HG02571 (cell line): ENCODE measurements around the gene SOX3.

Experiments used
- ATAC-seq: cut with Tn5 transposase; IDR thresholded peaks from one replicate; pipeline ENCODE4 v1.9.1; 2021; ENCODE audit warnings: mild to moderate bottlenecking, moderate library complexity; ENCODE audit not compliant: unreplicated experiment

Gene SOX3

GRCh38 chrX:140504371-140505324, at the start of gene SOX3:
Gene SOX3 (minus strand): TSS chrX:140505069. CDS start chrX:140505060, 9 bp downstream.
- ATAC-seq: no peak

GRCh38 chrX:140548985-140549384, 44.1 kb upstream of the SOX3 start:
- no peak for ATAC-seq

GRCh38 chrX:140526171-140526570, 21.3 kb upstream of the SOX3 start:
- no peak for ATAC-seq

- ATAC-seq: no peak
Measured at GRCh38 chrX:140525448-140525847, 20.6 kb upstream of the SOX3 start.

- ATAC-seq: no peak
Measured at GRCh38 chrX:140524556-140524955, 19.7 kb upstream of the SOX3 start.

- no peak for ATAC-seq
Measured at GRCh38 chrX:140521393-140521792, 16.5 kb upstream of the SOX3 start.

- no peak for ATAC-seq
Measured at GRCh38 chrX:140514554-140514953, 9.7 kb upstream of the SOX3 start.

GRCh38 chrX:140510895-140511295, 6.0 kb upstream of the SOX3 start:
- no peak for ATAC-seq

GRCh38 chrX:140510306-140510676, 5.4 kb upstream of the SOX3 start:
- no peak for ATAC-seq

GRCh38 chrX:140509468-140510305, 4.8 kb upstream of the SOX3 start:
- ATAC-seq: no peak

GRCh38 chrX:140508958-140509357, 4.1 kb upstream of the SOX3 start:
- no peak for ATAC-seq

- ATAC-seq: no peak
Measured at GRCh38 chrX:140507982-140508305, 3.1 kb upstream of the SOX3 start.

GRCh38 chrX:140507223-140507981, 2.5 kb upstream of the SOX3 start:
- ATAC-seq: no peak

GRCh38 chrX:140505421-140506337, 810 bp upstream of the SOX3 start:
- no peak for ATAC-seq

GRCh38 chrX:140503714-140504351, 1.0 kb downstream of the SOX3 start:
- no peak for ATAC-seq

- ATAC-seq: no peak
Measured at GRCh38 chrX:140503238-140503601, 1.6 kb downstream of the SOX3 start.

GRCh38 chrX:140502491-140503237, 2.2 kb downstream of the SOX3 start:
- ATAC-seq: no peak

GRCh38 chrX:140501940-140502468, 2.9 kb downstream of the SOX3 start:
- ATAC-seq: no peak

- ATAC-seq: no peak
Measured at GRCh38 chrX:140501321-140501720, 3.5 kb downstream of the SOX3 start.
